Small intestine (tissue), 7 donors: ENCODE data around the gene PHF19. TPM values are rescaled to one million over a fixed set of nuclear protein-coding genes. Genes with fewer than 3 reads are reported as not detected.
A peak's percentile ranks its signal among the peaks of the same experiment; 100 is the strongest.

Experiments
- DNase-seq, 2 donors: peaks; one replicate each; pipeline versions ENCODE4 v3.0.0 to v3.0.0-alpha.2; 2013
- FAIRE-seq: peaks from 2 replicates; lab custom pipeline; 2012; peaks lifted over from hg19 to GRCh38; lab: Jason Lieb, UNC
- H3K27ac ChIP-seq, 3 donors: one replicate each; pipeline ENCODE4 v1.5.1; 2013; ENCODE audit warnings: low read length in 2 of 3, mild to moderate bottlenecking in 2 of 3, control low read depth in 1 of 3, inconsistent platforms in 1 of 3, low read depth in 1 of 3, moderate library complexity in 1 of 3
- H3K27me3 ChIP-seq, 3 donors: one replicate each; pipeline ENCODE4 v1.6.1; 2013; ENCODE audit warnings: low read length in 3 of 3, inconsistent platforms in 1 of 3; ENCODE audit not compliant: control insufficient read depth in 3 of 3, insufficient read depth in 3 of 3
- H3K36me3 ChIP-seq, 3 donors: one replicate each; pipeline ENCODE4 v1.6.1; 2013; ENCODE audit warnings: low read length in 3 of 3, inconsistent platforms in 1 of 3, low read depth in 1 of 3, mild to moderate bottlenecking in 1 of 3, moderate library complexity in 1 of 3; ENCODE audit not compliant: control insufficient read depth in 3 of 3, insufficient read depth in 2 of 3
- H3K4me1 ChIP-seq, 3 donors: one replicate each; pipeline ENCODE4 v1.6.1; 2013; ENCODE audit warnings: low read length in 2 of 3, inconsistent platforms in 1 of 3, low read depth in 1 of 3, mild to moderate bottlenecking in 1 of 3, moderate library complexity in 1 of 3; ENCODE audit not compliant: control insufficient read depth in 3 of 3, insufficient read depth in 2 of 3
- H3K4me3 ChIP-seq, 3 donors: one replicate each; pipeline ENCODE4 v1.5.1; 2013; ENCODE audit warnings: low read length in 3 of 3, control low read depth in 1 of 3, inconsistent platforms in 1 of 3, low read depth in 1 of 3, mild to moderate bottlenecking in 1 of 3, moderate library complexity in 1 of 3
- H3K9me3 ChIP-seq, 2 donors: one replicate each; pipeline ENCODE4 v1.6.1; 2013; ENCODE audit warnings: low read depth in 1 of 2, low read length in 1 of 2; ENCODE audit not compliant: control insufficient read depth in 2 of 2, insufficient read depth in 1 of 2
- WGBS, 3 donors: extraction: QIAGEN DNeasy Blood & Tissue Kit; methylation state at CpG; one replicate each; pipeline ENCODE4 v1.1.7; 2013; 5-methylcytosine and 5-hydroxymethylcytosine counted together
- polyA plus RNA-seq, 4 donors: library from polyadenylated mRNA; stranded (reverse) in 3 of 4; unstranded in 1 of 4; fragments of 200-250 nt in 3 of 4; fragments of 120-200 nt in 1 of 4; gene quantifications; one replicate each; pipeline versions ENCODE4 v1.2.1 to v1.2.3, GENCODE V29; 2013
- donor health status: healthy with polysubstance abuse.
- donor health status: control.
- donor health status: control.
- donor health status: Bipolar disorder and iron deficiency.
- donor health status: healthy.

The PHF19 gene
- polyA plus RNA-seq, 4 donors = 2.0 to 35.7 (median 17.8) TPM

GRCh38 chr9:120921661-120922181, 44.7 kb upstream of the PHF19 start:
- peak overlapping the region in 2 of 3 donors; percentile 33 to 38 for H3K27ac ChIP-seq
- H3K4me1 ChIP-seq = peaks cover 0 to 2% (median 0%) of the 10 kb centered on the region in 3 donors
- no peaks in the 10 kb centered on the region for H3K27me3 ChIP-seq
- peaks cover 0 to 3% of the 10 kb centered on the region in 2 donors for H3K9me3 ChIP-seq
- 50 to 70% (median 59%) methylated on average over 8 of the region's 8 CpGs for WGBS, 3 donors
- H3K4me3 ChIP-seq = no peak overlapping the region
- FAIRE-seq = no peak
- DNase-seq = no peak
- peaks cover 0 to 11% (median 0%) of the 10 kb centered on the region in 3 donors for H3K36me3 ChIP-seq

DNA sequence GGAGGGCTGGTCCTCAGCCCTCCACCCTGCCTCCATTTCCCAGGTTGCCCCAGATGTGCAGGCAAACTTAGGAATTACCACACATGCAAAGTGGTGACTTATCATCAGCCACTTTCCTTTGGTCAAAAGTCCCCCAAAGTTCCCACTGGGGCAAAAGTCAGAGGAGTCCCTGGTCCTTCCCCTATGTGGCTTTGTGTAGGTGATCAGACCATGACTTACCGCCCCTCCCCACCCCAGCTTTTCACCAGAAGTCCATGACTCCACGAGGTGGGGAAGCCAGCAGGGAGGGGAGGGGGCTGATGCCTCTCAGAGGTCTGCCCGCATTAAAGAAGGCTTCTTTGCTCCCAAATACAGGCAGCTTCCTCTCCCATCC, 43.8 kb upstream of the PHF19 start:
- peaks cover 0 to 11% (median 0%) of the 10 kb centered on the region in 3 donors for H3K36me3 ChIP-seq
- peak overlapping the region in 1 of 3 donors; percentile 40 for H3K27ac ChIP-seq
- WGBS, 3 donors = 55 to 71% (median 61%) methylated on average over 3 of the region's 3 CpGs
- no peak overlapping the region for H3K4me3 ChIP-seq
- H3K9me3 ChIP-seq = peaks cover 0 to 3% of the 10 kb centered on the region in 2 donors
- H3K4me1 ChIP-seq = peaks cover 0 to 4% (median 0%) of the 10 kb centered on the region in 3 donors
- no peak for FAIRE-seq
- no peaks in the 10 kb centered on the region for H3K27me3 ChIP-seq
- no peak for DNase-seq

DNA sequence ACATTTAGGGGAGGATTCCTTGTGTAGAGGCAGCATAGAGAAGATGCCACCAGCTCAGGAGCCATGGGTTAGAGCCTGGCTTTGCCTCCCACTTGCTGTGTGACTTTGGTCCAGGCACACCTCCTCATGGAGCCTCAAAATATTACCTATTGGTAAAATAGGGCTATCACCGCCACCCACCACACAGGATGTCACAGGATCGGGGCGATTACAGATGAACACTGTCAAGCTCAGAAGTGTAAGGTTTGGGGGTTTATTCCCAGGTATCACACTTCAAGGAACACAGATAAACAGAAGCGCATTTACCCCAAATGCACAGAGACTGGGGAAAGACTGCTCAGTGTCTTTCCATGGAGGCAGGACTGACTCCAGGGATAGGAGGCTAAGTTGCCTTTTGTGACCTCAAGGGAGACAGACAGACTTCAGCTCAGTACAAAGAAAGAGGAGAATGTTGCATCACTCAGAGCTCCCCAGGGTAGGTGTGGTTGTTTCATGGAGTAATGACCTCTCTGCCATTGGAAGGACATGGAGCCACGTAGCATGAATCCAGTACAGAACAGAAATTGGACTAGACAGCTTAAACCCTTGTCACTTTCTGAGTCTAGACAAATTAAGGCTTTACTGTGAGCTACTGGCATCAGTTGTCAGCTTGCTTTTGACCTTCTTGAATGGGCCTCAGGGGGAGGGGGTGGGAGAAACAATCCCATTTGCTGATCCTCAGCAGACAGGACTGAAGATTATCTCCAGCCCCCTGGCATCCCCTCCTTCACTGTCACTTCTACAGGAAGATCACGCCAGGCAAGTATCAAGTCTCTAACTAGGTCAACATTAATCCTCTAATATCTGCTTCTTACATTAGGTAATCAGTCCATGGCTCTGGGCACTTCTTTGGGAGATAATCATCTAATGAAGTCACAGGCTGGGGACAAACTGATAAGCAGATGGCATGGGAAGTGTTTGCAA, 43.1 kb upstream of the PHF19 start:
- DNase-seq = peak in 1 of 2 donors; percentile 55
- WGBS, 3 donors = 75 to 88% (median 79%) methylated on average over 6 of the region's 6 CpGs
- Histone ChIP-seq H3K4me1 (peaks cover 0 to 4% (median 0%) of the 10 kb centered on the region in 3 donors), H3K4me3 (no peak overlapping the region), H3K36me3 (peaks cover 0 to 11% (median 0%) of the 10 kb centered on the region in 3 donors), H3K27me3 (no peaks in the 10 kb centered on the region), H3K27ac (peak overlapping the region in 2 of 3 donors; percentile 38 to 64), H3K9me3 (peaks cover 0 to 3% of the 10 kb centered on the region in 2 donors)
- FAIRE-seq = no peak

- Histone ChIP-seq H3K27me3 (no peaks in the 10 kb centered on the region), H3K9me3 (peaks cover 0 to 3% of the 10 kb centered on the region in 2 donors), H3K4me1 (peaks cover 0 to 4% (median 0%) of the 10 kb centered on the region in 3 donors), H3K27ac (peak overlapping the region in 2 of 3 donors; percentile 38 to 64), H3K36me3 (peaks cover 0 to 12% (median 0%) of the 10 kb centered on the region in 3 donors), H3K4me3 (no peak overlapping the region)
- FAIRE-seq (no peak), DNase-seq (no peak)
- WGBS, 3 donors = 75 to 82% (median 80%) methylated on average over 20 of the region's 20 CpGs
These were observed 42.2 kb upstream of the PHF19 start for GRCh38 chr9:120918931-120919842.

- FAIRE-seq (no peak), DNase-seq (no peak)
- Histone ChIP-seq H3K9me3 (peaks cover 0 to 3% of the 10 kb centered on the region in 2 donors), H3K27ac (peak overlapping the region in 1 of 3 donors; percentile 50), H3K27me3 (no peaks in the 10 kb centered on the region), H3K4me3 (no peak overlapping the region), H3K36me3 (peaks cover 0 to 17% (median 0%) of the 10 kb centered on the region in 3 donors), H3K4me1 (peaks cover 0 to 4% (median 3%) of the 10 kb centered on the region in 3 donors)
- 92 to 96% (median 93%) methylated on average over 4 of the region's 4 CpGs for WGBS, 3 donors
These were observed 41.2 kb upstream of the PHF19 start for GRCh38 chr9:120917929-120918762.

DNA sequence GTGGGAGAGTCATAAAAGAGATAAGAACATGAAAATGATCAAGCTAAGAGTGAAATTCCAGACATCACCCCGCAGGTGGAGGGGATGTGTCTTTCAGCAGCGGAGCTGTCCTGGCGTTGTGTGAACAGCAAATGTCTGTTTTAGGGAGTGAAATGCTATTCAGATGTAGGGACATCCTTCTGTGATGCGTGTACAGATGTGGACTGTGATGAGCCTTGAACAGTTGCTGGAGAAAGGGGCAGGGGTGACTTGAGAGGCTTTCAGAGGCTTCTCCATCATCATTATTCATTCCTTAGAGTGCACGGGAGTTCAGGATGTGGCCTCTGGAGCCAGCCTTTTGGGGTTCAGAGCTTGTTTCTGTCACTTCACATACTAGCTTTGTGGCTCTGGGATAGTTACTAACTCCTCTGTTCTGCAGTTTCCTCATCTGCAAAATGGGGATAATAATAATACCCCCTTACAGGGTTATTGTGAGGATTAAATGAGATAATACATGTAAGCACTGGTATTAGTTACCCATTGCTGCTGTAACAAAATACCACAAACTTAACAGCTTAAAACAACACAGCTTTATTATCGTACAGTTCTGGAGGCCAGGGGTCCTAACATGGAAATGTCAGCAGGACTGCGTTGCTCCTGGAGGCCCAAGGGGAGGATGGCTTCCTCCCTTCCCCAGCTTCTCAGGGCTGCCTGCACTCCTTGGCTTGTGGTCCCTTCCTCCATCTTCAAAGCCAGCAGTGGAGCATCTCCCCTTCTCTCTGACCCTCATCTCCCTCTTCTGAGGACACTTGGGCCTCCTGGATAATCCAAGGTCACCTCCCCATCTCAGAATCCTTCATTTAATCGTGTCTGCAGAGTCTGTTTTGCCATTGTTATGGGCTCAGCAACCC, 40.2 kb upstream of the PHF19 start:
- peaks cover 0 to 3% of the 10 kb centered on the region in 2 donors for H3K9me3 ChIP-seq
- WGBS, 3 donors = 84 to 87% (median 86%) methylated on average over 8 of the region's 8 CpGs
- no peaks in the 10 kb centered on the region for H3K27me3 ChIP-seq
- no peak for DNase-seq
- no peak overlapping the region for H3K4me3 ChIP-seq
- no peak for FAIRE-seq
- H3K4me1 ChIP-seq = peaks cover 0 to 4% (median 3%) of the 10 kb centered on the region in 3 donors
- peaks cover 0 to 17% (median 0%) of the 10 kb centered on the region in 3 donors for H3K36me3 ChIP-seq
- H3K27ac ChIP-seq = peak overlapping the region in 1 of 3 donors; percentile 30

- DNase-seq = no peak
- peaks cover 0 to 4% (median 3%) of the 10 kb centered on the region in 3 donors for H3K4me1 ChIP-seq
These were observed 39.6 kb upstream of the PHF19 start for GRCh38 chr9:120916588-120916987.

More at GRCh38 chr9:120916588-120916987, 39.6 kb upstream of the PHF19 start:
- Histone ChIP-seq H3K9me3 (peaks cover 0 to 3% of the 10 kb centered on the region in 2 donors), H3K36me3 (peaks cover 0 to 13% (median 0%) of the 10 kb centered on the region in 3 donors), H3K4me3 (no peak overlapping the region), H3K27ac (no peak overlapping the region), H3K27me3 (no peaks in the 10 kb centered on the region)
- no peak for FAIRE-seq
- 37 to 67% (median 47%) methylated on average over 3 of the region's 3 CpGs for WGBS, 3 donors
